Measurements from ENCODE around the gene CUEDC2. TPM values are rescaled to one million over a fixed set of nuclear protein-coding genes. Genes with fewer than 3 reads are reported as not detected.
A peak's percentile ranks its signal among the peaks of the same experiment; 100 is the strongest.
"Not testable (repeated sequence)": the region's sequence is repeated elsewhere in the genome, so short reads cannot be mapped to it uniquely, and the experiment has no call there.

Gene CUEDC2
- total RNA-seq, 1 experiment from 2014 or later: 89.3 TPM

DNA sequence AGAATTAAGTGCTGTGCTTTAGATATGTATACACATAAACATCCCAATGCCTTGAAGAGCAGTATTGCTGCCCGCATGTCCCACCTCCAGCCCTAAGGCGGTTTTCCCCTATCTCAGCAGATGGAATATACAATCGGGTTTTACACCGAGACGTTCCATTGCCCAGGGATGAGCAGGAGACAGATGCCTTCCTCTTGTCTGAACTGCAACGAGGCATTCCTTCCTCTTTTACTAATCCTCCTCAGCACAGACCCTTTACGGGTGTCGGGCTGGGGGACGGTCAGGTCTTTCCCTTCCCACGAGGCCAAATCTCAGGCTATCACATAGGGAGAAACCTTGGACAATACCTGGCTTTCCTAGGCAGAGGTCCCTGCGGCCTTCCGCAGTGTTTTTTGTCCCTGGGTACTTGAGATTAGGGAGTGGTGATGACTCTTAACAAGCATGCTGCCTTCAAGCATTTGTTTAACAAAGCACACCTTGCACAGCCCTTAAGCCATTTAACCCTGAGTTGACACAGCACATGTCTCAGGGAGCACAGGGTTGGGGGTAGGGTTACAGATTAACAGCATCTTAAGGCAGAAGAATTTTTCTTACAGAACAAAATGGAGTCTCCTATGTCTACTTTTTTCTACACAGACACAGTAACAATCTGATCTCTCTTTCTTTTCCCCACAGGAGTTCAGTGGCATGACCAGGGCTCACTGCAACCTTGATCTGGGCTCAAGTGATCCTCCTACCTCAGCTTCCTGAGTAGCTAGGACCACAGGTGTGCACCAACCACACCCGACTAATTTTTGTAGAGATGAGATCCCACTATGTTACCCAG lies 22.5 kb upstream of the CUEDC2 start:
- DNase-seq (ENCODE audit: low read depth): not testable (repeated sequence)

DNA sequence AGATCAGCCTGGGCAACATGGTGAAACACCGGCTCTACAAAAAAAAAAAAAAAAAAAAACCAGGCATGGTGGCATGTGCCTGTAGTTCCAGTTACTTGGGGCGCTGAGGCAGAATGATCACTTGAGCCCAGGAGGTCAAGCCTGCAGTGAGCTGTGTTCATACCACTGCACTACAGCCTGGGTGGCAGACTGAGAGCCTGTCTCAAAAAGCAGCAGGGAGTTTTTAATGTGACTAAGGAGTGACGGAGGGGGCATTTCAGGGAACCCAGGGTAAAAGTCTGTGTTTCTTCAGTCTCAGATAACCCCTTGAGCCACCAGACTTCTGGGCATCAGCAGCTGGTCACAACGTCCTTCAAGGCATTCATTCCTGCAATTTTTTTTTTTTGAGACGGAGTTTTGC lies 21.1 kb upstream of the CUEDC2 start:
- DNase-seq (ENCODE audit: low read depth): no peak

GRCh38 chr10:102452672-102453340 lies 20.4 kb upstream of the CUEDC2 start:
- DNase-seq (ENCODE audit: low read depth): peak; percentile 88

- DNase-seq (ENCODE audit: low read depth): no peak
Measured at GRCh38 chr10:102451105-102451969, 19.0 kb upstream of the CUEDC2 start, which contains the start of gene C10orf95. Gene C10orf95, minus strand, starts transcription at chr10:102451543. Its CDS starts 450 bp downstream, at chr10:102451093.

DNA sequence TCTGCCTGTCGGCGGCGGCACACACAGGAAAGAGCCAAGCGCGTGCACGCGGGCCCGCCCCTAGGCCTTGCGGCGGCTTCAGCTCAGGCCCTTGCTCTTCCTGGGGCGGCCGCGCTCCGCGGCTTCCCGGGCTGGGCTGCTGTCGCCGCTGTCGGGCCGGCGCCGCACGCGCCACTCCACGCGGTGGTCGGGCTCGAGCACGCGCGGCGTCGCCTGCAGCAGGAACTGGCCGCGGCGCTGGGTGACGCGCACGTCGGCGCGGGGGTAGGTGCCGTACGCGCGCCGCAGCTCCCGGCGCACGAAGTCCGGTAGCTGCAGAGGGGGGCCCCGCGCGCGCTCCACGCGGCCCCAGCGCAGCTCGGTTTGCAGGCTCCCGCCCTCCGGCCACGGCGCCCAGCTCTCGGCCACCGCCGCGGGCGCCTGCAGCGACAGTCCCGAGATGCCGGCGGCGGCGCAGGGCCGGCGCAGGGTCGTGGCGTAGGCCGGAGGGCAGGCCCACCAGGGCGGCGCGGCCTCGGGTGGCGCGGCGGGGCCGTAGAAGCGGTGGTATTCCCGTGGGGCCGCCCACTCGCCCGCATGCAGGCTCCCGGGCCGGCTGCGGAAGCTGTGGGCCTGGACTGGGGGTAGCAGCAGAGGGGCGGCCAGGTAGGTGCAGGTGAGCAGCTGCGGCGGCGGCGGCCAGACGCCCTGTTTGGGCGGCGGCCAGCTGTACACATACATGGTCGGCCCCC lies 18.2 kb upstream of the CUEDC2 start:
- peak; percentile 74 for DNase-seq (ENCODE audit: low read depth)

- no peak for DNase-seq (ENCODE audit: low read depth)
Measured at GRCh38 chr10:102450124-102450373, 17.7 kb upstream of the CUEDC2 start.

GRCh38 chr10:102449321-102450123 lies 17.1 kb upstream of the CUEDC2 start:
- no peak for DNase-seq (ENCODE audit: low read depth)

DNA sequence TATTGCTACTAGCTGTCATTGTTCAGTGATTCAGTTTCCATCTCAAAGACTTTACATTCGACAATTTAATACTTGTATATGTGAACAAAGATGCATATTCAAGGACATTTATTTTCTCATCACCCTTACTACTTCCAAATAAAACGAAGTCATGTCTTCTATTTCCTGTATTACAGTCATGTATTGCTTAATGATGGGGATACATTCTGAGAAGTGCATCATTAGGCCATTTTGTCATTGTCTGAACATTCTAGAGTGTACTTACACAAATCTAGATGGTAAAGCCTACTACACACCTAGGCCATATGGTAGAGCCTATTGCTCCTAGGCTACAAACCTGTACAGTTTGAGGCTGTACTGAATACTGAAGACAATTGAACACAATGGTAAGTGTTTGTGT lies 12.5 kb upstream of the CUEDC2 start:
- DNase-seq (ENCODE audit: low read depth): no peak

- DNase-seq (ENCODE audit: low read depth): no peak
Measured at GRCh38 chr10:102438374-102438773, 6.0 kb upstream of the CUEDC2 start.

GRCh38 chr10:102437515-102437914 lies 5.1 kb upstream of the CUEDC2 start:
- DNase-seq (ENCODE audit: low read depth): no peak

GRCh38 chr10:102436312-102436711 lies 3.9 kb upstream of the CUEDC2 start:
- no peak for DNase-seq (ENCODE audit: low read depth)

DNA sequence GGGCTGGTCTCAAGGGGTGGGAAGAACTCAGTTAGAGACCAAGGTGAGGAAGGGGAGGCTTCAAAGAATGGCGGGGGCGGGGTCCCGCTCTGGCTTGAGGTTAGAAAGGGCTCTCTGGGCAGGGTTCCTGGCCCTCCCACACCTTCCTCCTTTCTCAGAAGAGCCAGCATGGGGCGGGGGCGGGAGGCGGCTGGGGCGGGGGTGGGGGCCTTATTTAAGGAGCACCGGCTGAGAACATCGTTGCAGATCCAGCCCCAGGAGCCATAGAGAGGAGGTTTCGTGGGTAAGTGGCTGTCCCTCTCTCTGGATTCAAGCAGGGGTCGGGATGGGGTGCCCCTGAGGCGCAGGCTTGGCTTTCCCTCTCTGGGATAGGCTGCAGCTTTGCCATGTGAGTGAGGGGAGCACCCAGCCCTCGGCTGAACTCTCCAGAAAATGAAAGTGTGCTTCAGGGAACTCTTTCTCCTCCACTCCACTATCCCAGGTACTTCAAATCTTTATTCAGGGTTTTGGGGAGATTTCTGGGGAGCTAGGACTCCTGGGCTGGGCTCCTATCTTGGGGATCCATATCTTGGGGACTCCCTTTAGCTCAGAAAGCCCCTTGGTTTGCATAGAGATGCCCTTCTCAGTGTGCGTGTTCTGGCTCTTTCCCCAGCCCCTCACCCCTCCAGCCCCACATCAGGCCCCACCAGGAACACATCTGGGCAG lies 3.3 kb upstream of the CUEDC2 start:
- no peak for DNase-seq (ENCODE audit: low read depth)

DNA sequence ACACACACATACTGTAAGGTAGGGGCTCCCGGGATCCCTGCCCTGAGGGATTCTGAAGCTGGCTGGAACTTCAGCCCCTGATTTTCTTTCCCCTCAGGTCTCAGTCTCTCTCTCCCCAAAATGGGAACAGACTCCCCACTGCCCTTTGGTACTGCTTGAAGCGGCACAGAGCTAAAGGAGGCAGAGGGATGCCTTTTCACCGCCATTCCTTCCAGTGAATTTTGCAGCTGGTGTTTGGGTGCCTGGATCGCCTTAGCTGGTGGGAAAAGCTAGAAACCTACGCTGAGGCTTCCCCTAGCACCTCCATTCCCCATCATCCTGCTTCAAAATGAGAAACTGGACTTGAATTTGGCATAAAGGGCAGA lies 2.7 kb upstream of the CUEDC2 start:
- DNase-seq (ENCODE audit: low read depth): no peak

DNA sequence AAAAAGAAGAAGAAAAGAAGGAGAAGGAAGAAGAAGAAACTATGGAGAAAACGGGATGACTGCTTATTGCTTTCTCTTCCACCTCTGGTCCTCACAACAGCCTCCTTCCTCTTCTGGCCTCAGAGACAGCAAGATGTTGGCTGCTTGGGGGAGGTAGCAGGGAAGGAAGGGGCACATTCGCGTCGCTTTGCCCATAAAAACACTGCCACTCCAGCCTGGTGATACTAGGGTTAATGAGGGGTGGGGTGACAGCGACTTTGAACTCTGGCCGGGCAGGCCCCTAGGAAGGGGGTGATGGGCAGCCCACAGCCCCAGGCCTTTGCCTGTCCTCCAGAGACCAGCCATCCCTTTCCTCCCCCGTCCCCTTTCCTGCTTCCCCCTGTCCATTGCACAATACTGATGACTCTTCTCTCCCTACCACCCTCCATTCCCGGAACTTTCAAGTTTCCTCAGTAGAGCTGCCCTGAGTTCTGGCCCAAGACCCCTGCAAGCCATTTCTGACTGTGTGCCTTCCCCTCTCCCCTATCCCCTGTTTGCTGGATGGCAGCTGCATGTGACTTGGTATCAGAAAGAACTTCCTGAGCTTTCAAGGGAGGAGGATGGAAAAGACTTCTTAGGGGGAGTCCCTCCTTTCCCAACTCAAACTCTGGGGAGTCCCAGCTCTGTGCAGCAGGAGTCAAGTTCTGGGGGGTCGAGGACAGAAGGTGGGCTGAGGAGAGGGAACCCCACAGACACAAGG lies 2.2 kb upstream of the CUEDC2 start:
- DNase-seq (ENCODE audit: low read depth): no peak

GRCh38 chr10:102433619-102434046 lies 1.3 kb upstream of the CUEDC2 start:
- DNase-seq (ENCODE audit: low read depth): no peak

DNA sequence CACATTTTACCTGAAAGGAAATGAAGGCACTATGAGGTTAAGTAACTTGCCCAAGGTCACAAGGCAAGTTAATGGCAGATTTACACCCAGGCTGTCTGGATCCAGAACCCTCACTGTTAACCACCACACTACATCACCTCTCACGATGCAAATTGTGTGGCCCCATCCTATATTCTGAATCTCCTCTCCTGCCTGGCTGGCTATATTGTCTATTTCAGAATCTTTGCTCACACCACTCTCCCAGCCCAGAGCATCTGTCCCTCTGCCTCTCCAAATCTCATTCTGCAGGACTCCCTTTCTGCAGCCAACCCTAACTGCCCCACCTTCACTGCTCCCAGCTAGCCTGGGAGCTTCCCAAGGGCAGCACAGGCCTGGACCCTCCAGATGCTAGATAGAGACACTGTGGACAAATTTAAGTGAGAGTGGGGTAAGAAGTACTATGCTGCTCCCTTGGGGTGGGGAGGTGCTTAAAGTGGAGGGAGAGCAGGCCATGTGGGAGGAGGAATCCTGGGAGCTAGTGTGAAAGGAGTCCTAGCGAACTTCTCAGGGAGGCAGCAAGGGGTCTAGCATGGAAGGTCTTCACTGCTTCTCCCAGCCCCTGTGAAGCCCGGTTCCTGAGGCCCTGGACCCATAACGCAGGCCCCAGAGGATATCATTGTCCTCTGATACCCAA lies 786 bp downstream of the CUEDC2 start:
- peak; percentile 57 for DNase-seq (ENCODE audit: low read depth)

DNA sequence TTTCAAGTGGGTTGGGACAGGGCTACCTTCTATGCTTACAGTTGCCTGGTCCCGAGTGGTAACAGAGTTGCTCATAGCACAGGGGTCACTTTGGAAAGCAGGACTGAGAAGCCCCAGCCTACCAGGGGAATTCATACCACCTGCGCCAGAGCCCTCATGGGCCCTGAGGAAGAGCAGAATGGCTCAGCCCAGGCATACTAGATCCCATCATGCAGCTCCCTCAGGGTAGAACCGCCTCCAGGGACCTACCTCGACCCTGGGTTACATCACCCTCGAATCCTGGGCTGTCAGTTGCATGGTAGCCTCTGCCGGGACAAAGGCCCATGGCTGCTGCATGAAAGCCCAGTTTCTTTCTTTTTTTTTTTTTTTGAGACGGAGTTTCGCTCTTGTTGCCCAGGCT lies 2.9 kb downstream of the CUEDC2 start:
- DNase-seq (ENCODE audit: low read depth): no peak

DNA sequence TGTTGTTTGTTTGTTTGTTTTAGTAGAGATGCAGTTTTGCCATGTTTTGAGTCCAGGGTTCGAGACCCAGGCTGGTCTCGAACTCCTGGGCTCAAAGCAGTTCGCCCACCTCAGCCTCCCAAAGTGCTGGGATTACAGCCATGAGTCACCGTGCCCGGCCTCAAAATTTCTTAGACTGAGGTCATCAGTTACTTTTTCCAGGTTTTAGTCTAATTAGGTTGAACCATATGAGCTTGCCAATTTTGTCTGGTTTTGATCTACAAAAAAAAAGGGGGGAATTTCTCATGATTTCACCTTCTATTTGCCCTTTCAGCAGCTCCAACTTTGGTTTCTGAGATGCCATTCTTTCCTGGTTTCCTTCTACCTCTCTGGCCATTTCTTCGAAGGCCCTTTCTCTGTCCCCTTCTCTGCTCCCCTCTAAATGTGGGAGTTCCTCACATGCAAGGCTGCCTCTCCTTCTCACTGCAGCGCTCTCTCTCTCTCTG lies 5.5 kb downstream of the CUEDC2 start:
- no peak for DNase-seq (ENCODE audit: low read depth)

- DNase-seq (ENCODE audit: low read depth): no peak
Measured at GRCh38 chr10:102425444-102425843, 6.9 kb downstream of the CUEDC2 start.
